Measurements from ENCODE around the gene SORCS2. TPM values are rescaled to one million over a fixed set of nuclear protein-coding genes. Genes with fewer than 3 reads are reported as not detected.

Gene SORCS2
- total RNA-seq, 1 experiment from 2014 or later, result 4.1 TPM

- Histone ChIP-seq H3K4me1 (ENCODE audit: insufficient read depth, low read length) (no peaks in the 10 kb centered on the region), H3K79me2 (ENCODE audit: low read length) (no peaks in the 10 kb centered on the region), H4K20me1 (ENCODE audit: low read length) (no peaks in the 10 kb centered on the region), H3K9me2 (replicated peaks; ENCODE audit: low read length) (no peaks in the 10 kb centered on the region), H3K27ac (ENCODE audit: low read length) (no peak overlapping the region), H3K36me3 (ENCODE audit: low read depth, low read length) (no peaks in the 10 kb centered on the region), H3K4me2 (ENCODE audit: low read length) (no peak overlapping the region), H2AFZ (ENCODE audit: low read length) (no peak overlapping the region), H3K4me3 (ENCODE audit: low read length) (no peak overlapping the region), H3F3A (ENCODE audit: low read length, unreplicated experiment) (no peaks in the 10 kb centered on the region), H3K9me3 (ENCODE audit: low read length) (no peaks in the 10 kb centered on the region), H3K27me3 (ENCODE audit: low read length) (no peaks in the 10 kb centered on the region), H3K9ac (ENCODE audit: low read length) (no peak overlapping the region)
- no peak for TF ChIP-seq CTCF (conservative IDR thresholded peaks at IDR 0.05; ENCODE audit: low read depth, low read length)
- TF ChIP-seq EZH2 (IDR thresholded peaks at IDR 0.05; ENCODE audit: low read length, unreplicated experiment), result no peak
- no peak for TF ChIP-seq EZH2phosphoT487 (IDR thresholded peaks at IDR 0.05; ENCODE audit: borderline replicate concordance, low read length)
- intact Hi-C loops (cut with micrococcal nuclease), result no loop called here
- DNase-seq (no peak), ATAC-seq (no peak)
- no TSS peak for BruUV-seq (replicated peaks)
- ChIA-PET CTCF (no interaction called here), POLR2A (ENCODE audit: unreplicated experiment) (no interaction called here)
Observed at GRCh38 chr4:7717161-7717560, 524.8 kb downstream of the SORCS2 start.

- Histone ChIP-seq H3K4me3 (ENCODE audit: low read length) (no peak overlapping the region), H2AFZ (ENCODE audit: low read length) (no peak overlapping the region), H3K4me2 (ENCODE audit: low read length) (no peak overlapping the region), H3K36me3 (ENCODE audit: low read depth, low read length) (no peaks in the 10 kb centered on the region), H3K9me3 (ENCODE audit: low read length) (no peaks in the 10 kb centered on the region), H3K9me2 (replicated peaks; ENCODE audit: low read length) (no peaks in the 10 kb centered on the region), H3K4me1 (ENCODE audit: insufficient read depth, low read length) (0 out of 2 replicates have a peak, but pooled peaks cover 3% of the 10 kb centered on the region), H4K20me1 (ENCODE audit: low read length) (no peaks in the 10 kb centered on the region), H3K79me2 (ENCODE audit: low read length) (no peaks in the 10 kb centered on the region), H3K27me3 (ENCODE audit: low read length) (no peaks in the 10 kb centered on the region), H3F3A (ENCODE audit: low read length, unreplicated experiment) (no peaks in the 10 kb centered on the region), H3K27ac (ENCODE audit: low read length) (no peak overlapping the region), H3K9ac (ENCODE audit: low read length) (no peak overlapping the region)
- DNase-seq, result no peak
- ChIA-PET CTCF (no interaction called here), POLR2A (ENCODE audit: unreplicated experiment) (no interaction called here)
- no TSS peak for BruUV-seq (replicated peaks)
- intact Hi-C loops (cut with micrococcal nuclease), result no loop called here
- ATAC-seq, result no peak
- no peak for TF ChIP-seq EZH2 (IDR thresholded peaks at IDR 0.05; ENCODE audit: low read length, unreplicated experiment)
- TF ChIP-seq EZH2phosphoT487 (IDR thresholded peaks at IDR 0.05; ENCODE audit: borderline replicate concordance, low read length), result no peak
- no peak for TF ChIP-seq CTCF (conservative IDR thresholded peaks at IDR 0.05; ENCODE audit: low read depth, low read length)
Observed at GRCh38 chr4:7717946-7718490, 525.7 kb downstream of the SORCS2 start.

GRCh38 chr4:7719354-7720174 is 527.2 kb downstream of the SORCS2 start:
- H3K27ac ChIP-seq (ENCODE audit: low read length), result no peak overlapping the region
- no peaks in the 10 kb centered on the region for H3K27me3 ChIP-seq (ENCODE audit: low read length)
- peak overlapping the region; percentile 73 for H3K4me2 ChIP-seq (ENCODE audit: low read length)
- no peaks in the 10 kb centered on the region for H4K20me1 ChIP-seq (ENCODE audit: low read length)
- CTCF ChIA-PET, result interaction anchor here (1.0 kb wide), 1 partner anchor 82 kb away, joined by 3 read pairs; no protein-coding TSS in a partner anchor
- no peaks in the 10 kb centered on the region for H3F3A ChIP-seq (ENCODE audit: low read length, unreplicated experiment)
- BruUV-seq (replicated peaks), result no TSS peak
- intact Hi-C loops (cut with micrococcal nuclease), result loop anchor here (1.0 kb wide), 1 partner anchor 257 kb away; no protein-coding TSS in a partner anchor
- H3K4me3 ChIP-seq (ENCODE audit: low read length), result peak overlapping the region; percentile 28; the same call in 1 of the 2 replicates
- no peaks in the 10 kb centered on the region for H3K9me2 ChIP-seq (replicated peaks; ENCODE audit: low read length)
- TF ChIP-seq CTCF (conservative IDR thresholded peaks at IDR 0.05; ENCODE audit: low read depth, low read length), result peak; percentile 79
- TF ChIP-seq EZH2phosphoT487 (IDR thresholded peaks at IDR 0.05; ENCODE audit: borderline replicate concordance, low read length), result no peak
- no peak for TF ChIP-seq EZH2 (IDR thresholded peaks at IDR 0.05; ENCODE audit: low read length, unreplicated experiment)
- DNase-seq (peak; percentile 54), ATAC-seq (peak; percentile 77)
- H3K9ac ChIP-seq (ENCODE audit: low read length), result no peak overlapping the region
- no peaks in the 10 kb centered on the region for H3K9me3 ChIP-seq (ENCODE audit: low read length)
- H2AFZ ChIP-seq (ENCODE audit: low read length), result peak overlapping the region; percentile 55
- POLR2A ChIA-PET (ENCODE audit: unreplicated experiment), result no interaction called here
- H3K36me3 ChIP-seq (ENCODE audit: low read depth, low read length), result no peaks in the 10 kb centered on the region
- H3K79me2 ChIP-seq (ENCODE audit: low read length), result no peaks in the 10 kb centered on the region
- 0 out of 2 replicates have a peak, but pooled peaks cover 3% of the 10 kb centered on the region for H3K4me1 ChIP-seq (ENCODE audit: insufficient read depth, low read length)

All from PC-3 (cell line).